ENCODE measurements around the gene MEIOC. TPM values are rescaled to one million over a fixed set of nuclear protein-coding genes. Genes with fewer than 3 reads are reported as not detected.

The MEIOC gene
- total RNA-seq, 1 experiment from 2014 or later, result not detected

- Histone ChIP-seq H3F3A (ENCODE audit: low read length, unreplicated experiment) (no peaks in the 10 kb centered on the region), H4K20me1 (ENCODE audit: low read length) (no peaks in the 10 kb centered on the region), H2AFZ (ENCODE audit: low read length) (peak overlapping the region; percentile 81), H3K79me2 (ENCODE audit: low read length) (peaks cover 29% of the 10 kb centered on the region), H3K27ac (ENCODE audit: low read length) (peak overlapping the region; percentile 68), H3K4me3 (ENCODE audit: low read length) (peak overlapping the region; percentile 82), H3K9ac (ENCODE audit: low read length) (peak overlapping the region; percentile 90), H3K4me2 (ENCODE audit: low read length) (peak overlapping the region; percentile 79), H3K4me1 (ENCODE audit: insufficient read depth, low read length) (peaks cover 14% of the 10 kb centered on the region), H3K9me2 (replicated peaks; ENCODE audit: low read length) (no peaks in the 10 kb centered on the region), H3K27me3 (ENCODE audit: low read length) (no peaks in the 10 kb centered on the region), H3K9me3 (ENCODE audit: low read length) (no peaks in the 10 kb centered on the region), H3K36me3 (ENCODE audit: low read depth, low read length) (no peaks in the 10 kb centered on the region)
- TF ChIP-seq EZH2 (IDR thresholded peaks at IDR 0.05; ENCODE audit: low read length, unreplicated experiment), result no peak
- TF ChIP-seq EZH2phosphoT487 (IDR thresholded peaks at IDR 0.05; ENCODE audit: borderline replicate concordance, low read length), result no peak
- no peak for TF ChIP-seq CTCF (conservative IDR thresholded peaks at IDR 0.05; ENCODE audit: low read depth, low read length)
- BruUV-seq (replicated peaks), result TSS peak; percentile 99
- ATAC-seq, result no peak; the same call in 1 of the 2 replicates
- DNase-seq, result peak; percentile 8
- POLR2A ChIA-PET (ENCODE audit: unreplicated experiment), result interaction anchor here (0.5 to 0.7 kb wide), 2 partner anchors 17 to 440 kb away, joined by 3 to 11 read pairs; partner anchors contain the start of gene HEXIM1
- intact Hi-C loops (cut with micrococcal nuclease), result loop anchor here (1.0 kb wide), 1 partner anchor 19 kb away; the partner anchor contains the start of gene CCDC43
- CTCF ChIA-PET, result no interaction called here
These were observed 51.6 kb downstream of the MEIOC start for GRCh38 chr17:44707755-44708400.

GRCh38 chr17:44708401-44709263 lies 52.4 kb downstream of the MEIOC start, which contains the start of gene DBF4B:
Gene DBF4B, plus strand, starts transcription at chr17:44708665. Its CDS starts 156 bp downstream, at chr17:44708821.
- H3F3A ChIP-seq (ENCODE audit: low read length, unreplicated experiment), result no peaks in the 10 kb centered on the region
- peak within 1 kb of the TSS; percentile 90 for H3K9ac ChIP-seq (ENCODE audit: low read length)
- H4K20me1 ChIP-seq (ENCODE audit: low read length), result no peaks in the 10 kb centered on the region
- CTCF ChIA-PET, result no interaction called here
- ATAC-seq (peak; percentile 84), DNase-seq (peak; percentile 95)
- intact Hi-C loops (cut with micrococcal nuclease), result loop anchor here (1.0 kb wide), 1 partner anchor 19 kb away; the partner anchor contains the start of gene CCDC43
- peak within 1 kb of the TSS; percentile 68 for H3K27ac ChIP-seq (ENCODE audit: low read length)
- peak within 1 kb of the TSS; percentile 82 for H3K4me3 ChIP-seq (ENCODE audit: low read length)
- H3K9me3 ChIP-seq (ENCODE audit: low read length), result no peaks in the 10 kb centered on the region
- TF ChIP-seq EZH2 (IDR thresholded peaks at IDR 0.05; ENCODE audit: low read length, unreplicated experiment) (no peak), CTCF (conservative IDR thresholded peaks at IDR 0.05; ENCODE audit: low read depth, low read length) (no peak), EZH2phosphoT487 (IDR thresholded peaks at IDR 0.05; ENCODE audit: borderline replicate concordance, low read length) (no peak)
- H3K27me3 ChIP-seq (ENCODE audit: low read length), result no peaks in the 10 kb centered on the region
- peak within 1 kb of the TSS; percentile 81 for H2AFZ ChIP-seq (ENCODE audit: low read length)
- peaks cover 3% of the 10 kb centered on the region; the same call in 1 of the 2 replicates for H3K36me3 ChIP-seq (ENCODE audit: low read depth, low read length)
- peaks cover 32% of the 10 kb centered on the region for H3K79me2 ChIP-seq (ENCODE audit: low read length)
- POLR2A ChIA-PET (ENCODE audit: unreplicated experiment), result interaction anchor here (0.6 to 0.7 kb wide), 2 partner anchors 18 to 253 kb away, joined by 3 read pairs; no protein-coding TSS in a partner anchor
- BruUV-seq (replicated peaks), result TSS peak; percentile 71
- H3K9me2 ChIP-seq (replicated peaks; ENCODE audit: low read length), result no peaks in the 10 kb centered on the region
- peak within 1 kb of the TSS; percentile 79 for H3K4me2 ChIP-seq (ENCODE audit: low read length)
- peaks cover 14% of the 10 kb centered on the region for H3K4me1 ChIP-seq (ENCODE audit: insufficient read depth, low read length)

Data from PC-3 (cell line).